ENCODE measurements around the gene VPS54.

VPS54 gene

DNA sequence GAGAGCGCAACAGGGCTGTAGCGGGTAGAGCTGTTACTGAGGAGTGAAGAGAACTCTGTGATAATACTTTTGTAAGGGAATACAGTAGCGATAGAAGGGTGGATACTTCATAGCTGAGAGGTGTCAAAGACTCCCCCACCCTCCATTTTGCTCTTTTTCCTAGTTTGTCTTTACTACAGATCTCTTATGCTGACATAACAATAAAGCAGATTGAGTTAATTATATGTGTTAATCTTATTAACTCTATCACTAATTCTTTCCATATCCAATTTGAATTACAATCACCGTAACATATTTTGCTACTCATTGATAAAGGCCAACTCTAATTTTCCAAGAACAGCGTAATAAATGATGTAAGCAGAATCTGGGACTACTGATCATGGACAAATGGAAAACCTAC is 120.4 kb downstream of the VPS54 start:
- DNase-seq (ENCODE audit: low read depth): no peak

DNA sequence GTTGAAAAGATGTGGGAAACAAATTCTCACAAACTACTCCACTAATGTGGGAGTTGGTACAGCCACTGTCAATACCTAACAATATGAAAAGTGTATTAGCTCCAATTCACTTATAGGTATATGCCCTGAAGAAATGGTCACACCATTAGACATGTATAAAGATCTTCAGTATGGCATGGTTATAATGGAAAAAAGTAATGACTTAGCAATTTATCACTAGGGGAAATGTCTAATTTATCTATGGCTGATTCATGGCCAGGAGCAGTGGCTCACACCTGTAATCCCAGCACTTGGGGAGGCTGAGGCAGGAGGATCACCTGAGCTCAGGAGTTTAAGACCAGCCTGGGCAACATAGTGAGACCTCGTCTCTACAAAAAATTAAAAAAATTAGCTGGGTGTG is 125.1 kb downstream of the VPS54 start:
- no peak for DNase-seq (ENCODE audit: low read depth)

DNA sequence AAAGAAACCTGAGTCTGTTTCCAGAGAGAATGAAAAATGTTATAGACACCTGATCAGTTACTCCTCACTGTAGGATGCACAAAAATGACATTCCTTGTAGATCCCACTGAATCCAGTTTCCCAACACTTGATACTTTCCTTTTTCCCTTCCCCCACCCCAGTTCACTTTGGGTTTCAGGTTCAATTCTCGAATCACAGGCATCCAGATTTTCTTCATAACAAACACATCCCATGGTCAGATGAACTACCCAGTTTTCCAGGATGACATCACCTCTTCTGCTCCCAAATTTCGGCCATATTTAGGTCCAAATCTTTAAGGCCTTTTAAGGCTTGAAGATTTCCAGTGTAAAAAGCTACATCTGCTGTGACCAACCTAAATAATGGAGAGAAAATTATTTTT is 126.1 kb downstream of the VPS54 start:
- DNase-seq (ENCODE audit: low read depth): no peak

DNA sequence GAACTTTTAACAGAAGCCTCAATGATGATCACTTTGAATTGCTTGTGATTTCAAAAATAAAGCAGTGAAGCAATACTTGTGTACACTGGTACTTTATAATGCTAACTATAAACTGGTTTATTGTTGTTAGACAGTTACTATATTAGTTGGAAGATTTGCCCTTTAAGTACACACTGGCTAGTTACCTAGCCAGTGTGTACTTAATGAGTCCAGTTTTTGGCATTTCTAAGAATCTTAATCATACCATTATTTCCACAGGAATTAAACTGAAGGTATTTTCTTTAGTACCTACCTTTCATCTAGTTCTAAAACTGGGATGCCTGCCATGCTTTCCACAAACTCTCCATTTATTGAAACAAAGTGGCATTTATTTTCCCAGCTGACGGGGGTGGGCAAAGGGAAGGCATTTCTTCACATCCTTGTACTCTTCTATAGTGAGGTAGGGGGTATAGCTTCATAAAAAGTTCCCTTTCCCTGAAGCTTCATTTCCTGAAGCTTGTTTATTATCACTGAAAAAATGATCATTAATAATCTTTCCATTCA is 127.7 kb downstream of the VPS54 start:
- DNase-seq (ENCODE audit: low read depth): no peak

DNA sequence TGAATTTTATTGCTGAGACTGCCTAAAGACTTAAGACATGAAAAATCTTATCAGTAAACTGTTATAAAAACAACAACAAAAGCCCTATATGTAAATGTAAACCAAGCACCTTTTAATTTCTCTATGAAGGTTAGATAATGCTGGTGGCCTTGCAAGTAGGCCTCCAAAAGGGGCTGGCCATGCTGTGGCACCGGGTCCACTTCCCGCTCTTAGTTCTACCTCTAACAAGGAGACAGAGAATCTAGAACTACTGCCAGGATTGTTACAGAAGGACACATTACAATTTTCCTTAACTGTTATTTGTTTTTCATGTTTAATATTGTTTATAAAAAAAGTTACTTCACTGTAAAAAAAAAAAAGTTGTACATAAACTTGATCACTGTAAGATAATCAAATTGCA is 128.6 kb downstream of the VPS54 start:
- no peak for DNase-seq (ENCODE audit: low read depth)

DNA sequence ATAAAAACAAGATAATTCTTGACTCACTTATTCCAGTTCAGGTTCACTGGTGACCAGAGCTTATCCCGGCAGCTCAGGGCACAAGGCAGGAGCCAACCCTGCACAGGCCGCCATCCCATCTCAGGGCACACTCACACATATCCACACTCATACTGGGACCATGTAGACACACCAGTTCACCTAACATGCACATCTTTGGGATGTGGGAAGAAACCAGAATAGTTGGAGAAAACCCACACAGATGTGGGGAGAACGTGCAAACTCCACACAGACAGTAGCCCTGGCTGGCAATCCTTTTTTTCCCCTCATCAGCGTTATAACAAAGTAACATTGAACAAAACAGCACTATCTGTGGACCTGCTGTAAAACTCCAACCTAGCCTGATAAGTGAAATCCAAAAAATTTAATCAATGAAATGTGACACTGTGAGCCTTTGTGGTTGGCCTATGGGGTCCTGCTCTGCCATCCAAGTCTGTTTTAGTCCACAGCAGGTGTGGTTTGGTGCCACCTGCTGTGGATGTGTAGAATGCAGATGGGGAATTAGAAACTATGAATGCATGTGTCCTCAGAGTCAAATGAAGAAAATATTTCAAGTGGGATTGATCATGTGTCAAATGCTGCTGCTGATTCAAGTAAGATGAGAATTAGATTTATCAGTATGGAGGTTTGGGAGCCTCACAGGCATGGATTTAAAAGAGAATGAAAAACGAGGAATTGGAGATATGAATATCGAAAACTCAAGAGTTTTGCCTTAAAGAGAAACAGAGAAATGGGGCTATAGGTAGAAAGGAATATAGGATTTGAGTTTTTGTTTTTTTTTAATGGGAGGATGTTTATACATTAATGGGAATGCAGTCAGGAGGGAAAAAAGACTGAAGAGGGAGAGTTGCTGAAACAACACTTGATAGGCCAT is 130.5 kb downstream of the VPS54 start:
- DNase-seq (ENCODE audit: low read depth): peak; percentile 3

DNA sequence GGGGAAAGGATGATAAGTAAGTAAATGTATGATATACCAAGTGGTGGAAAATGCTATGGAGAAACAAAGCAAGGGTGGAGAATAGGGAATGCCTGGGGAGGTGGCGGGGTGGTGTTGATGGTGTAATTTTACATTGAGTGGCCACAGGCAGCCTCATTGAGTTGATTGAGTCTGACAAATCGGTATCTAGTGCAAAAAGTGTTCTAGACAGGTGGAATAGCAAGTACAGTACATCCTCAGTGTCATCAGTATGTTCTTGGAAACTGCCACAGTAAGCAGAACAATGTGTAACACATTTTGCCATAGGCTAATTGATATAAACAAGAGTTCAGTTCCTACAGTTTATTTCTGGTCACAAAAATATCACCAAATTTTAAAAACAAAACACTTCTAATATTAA is 131.2 kb downstream of the VPS54 start:
- DNase-seq (ENCODE audit: low read depth): no peak

DNA sequence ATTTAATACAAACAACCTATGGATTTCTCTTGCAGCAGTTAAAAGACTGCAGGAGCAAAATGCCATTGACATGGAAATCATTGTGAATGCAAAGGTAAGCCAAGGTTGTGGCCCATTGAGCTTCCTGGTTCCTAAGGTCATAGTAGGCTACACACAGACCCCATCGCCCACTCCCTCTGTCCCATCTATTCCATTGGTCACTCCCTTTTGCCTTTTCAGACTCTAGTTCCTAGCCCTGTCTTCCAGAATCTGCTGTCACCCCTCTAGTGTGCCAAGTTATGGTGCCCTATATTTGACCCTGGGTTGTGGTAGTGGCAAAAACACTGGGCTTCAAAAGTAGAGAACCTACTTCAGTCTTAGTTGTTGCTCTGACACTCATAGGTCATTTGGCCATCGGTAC is 132.8 kb downstream of the VPS54 start:
- DNase-seq (ENCODE audit: low read depth): no peak

DNA sequence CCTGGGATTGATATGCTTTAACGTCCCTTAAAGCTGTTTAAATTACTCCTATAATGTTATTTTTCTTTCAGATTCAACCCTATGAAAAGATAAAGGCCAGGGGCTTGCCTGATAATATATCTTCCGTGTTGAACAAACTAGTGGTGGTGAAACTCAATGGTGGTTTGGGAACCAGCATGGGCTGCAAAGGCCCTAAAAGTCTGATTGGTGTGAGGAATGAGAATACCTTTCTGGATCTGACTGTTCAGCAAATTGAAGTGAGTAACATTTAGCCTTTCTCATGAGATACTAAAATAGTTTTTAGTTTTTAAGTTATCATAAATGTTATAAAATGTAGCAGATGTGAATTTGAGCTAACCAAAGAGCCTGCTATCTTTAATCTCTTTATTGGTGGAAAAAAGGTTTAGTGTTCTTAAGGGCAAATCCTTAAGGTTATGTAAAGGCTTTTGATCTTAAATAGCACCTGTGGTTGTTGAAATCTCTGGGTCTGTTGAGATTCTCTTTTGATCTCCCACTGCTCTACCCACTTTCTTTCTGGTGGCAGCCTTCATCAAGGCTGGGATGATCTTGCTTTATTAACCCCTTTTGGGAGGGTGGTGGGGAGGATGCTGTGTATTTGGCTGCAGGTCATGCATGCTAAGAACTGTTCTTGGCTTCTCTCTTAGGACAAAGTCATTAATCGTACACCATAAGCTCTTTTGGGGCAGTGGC is 136.7 kb downstream of the VPS54 start:
- DNase-seq (ENCODE audit: low read depth): no peak

DNA sequence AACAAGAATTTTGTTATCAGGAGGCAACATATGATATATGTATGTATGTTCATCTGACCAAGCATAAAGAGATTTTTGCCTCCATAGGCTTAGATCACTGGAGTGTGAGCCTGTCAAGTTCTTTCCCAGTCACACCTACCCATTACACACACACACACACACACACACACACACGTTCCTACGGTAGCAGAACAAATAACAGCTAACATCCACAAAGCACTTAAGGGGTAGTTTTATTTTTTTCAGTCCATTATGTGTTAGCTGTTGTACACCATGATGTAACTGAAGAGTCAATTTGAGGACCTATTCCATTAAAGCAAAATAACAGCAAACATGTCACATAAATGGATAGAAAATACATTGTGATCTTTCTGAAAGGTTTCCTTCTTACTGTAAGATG is 138.0 kb downstream of the VPS54 start:
- no peak for DNase-seq (ENCODE audit: low read depth)

DNA sequence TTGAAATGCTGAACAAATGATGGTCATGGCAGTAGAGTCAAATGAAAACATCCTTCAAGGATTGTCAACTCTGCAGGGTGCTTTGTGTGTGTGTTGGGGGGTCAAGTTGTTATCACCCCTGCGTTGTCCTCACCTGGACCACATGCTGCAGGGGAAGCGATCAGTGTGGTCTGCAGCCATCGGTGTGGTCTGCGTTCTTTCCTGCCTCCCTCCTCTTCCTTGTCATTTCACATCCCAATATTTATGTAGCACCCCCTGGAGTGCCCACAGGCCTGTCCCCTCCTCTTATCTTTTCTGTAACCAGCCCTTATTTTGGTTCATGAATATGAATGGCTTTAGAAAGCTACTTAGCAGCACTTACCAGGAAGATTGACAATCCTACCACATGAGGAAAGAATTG is 138.6 kb downstream of the VPS54 start:
- no peak for DNase-seq (ENCODE audit: low read depth)

DNA sequence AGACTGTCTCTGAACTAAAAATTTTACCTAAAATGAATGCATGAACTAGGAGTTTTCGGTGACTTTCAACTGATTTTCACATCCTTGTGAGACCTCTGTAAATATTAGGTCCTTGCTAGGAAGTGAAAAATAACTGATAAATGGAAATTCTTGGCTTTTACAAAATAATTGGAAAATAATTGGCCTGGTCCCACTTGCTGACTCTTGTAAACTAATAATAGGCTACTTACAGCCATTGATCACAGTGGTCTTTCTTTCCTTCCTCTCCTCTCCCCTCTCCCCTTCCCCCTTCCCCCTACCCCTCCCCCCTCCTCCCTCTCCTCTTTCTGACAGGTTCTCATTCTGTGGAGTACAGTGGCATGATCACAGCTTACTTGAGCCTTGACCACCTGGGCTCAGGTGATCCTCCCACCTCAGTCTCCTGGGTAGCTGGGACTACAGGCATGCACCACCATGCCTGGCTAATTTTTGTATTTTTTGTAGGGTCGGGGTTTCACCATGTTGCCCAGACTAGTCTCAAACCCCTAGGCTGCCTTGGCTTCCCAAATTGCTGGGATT is 139.3 kb downstream of the VPS54 start:
- no peak for DNase-seq (ENCODE audit: low read depth)

DNA sequence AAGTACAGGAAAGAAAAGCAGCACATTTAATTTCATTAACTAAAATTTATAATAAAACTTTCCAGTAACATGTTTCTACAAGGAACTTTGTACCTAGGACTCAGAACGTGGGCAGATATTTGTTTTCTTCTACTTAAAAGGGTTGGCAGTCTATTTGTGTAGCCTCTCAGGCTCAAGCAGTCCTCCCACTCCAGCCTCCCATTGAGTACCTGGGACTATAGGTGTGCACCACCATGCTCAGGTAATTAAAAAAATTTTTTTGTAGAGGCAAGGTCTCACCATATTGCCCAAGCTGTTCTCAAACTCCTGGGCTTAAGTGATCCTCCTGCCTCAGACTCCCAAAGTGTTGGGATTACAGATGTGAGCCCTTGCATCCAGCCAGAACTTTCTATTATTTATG is 140.7 kb downstream of the VPS54 start:
- no peak for DNase-seq (ENCODE audit: low read depth)

DNA sequence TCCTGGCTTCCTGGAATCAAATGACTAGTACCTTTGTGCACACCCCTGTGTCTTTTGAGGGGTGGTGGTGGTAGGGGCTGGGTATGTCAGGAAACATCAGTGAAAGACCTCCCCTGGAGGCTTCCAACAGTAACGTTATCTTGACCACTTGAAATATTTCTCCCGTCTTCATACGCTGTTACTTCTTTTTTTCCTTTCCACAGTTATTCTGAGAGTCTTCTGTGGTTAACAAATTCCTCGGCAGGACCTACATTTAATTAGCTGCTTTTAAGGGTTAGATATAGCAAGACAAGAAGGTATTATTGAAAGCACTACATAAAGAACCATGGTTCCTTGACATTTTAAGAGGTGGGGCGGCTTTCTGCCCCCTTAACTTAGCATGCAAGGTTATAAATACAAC is 142.9 kb downstream of the VPS54 start:
- DNase-seq (ENCODE audit: low read depth): no peak

DNA sequence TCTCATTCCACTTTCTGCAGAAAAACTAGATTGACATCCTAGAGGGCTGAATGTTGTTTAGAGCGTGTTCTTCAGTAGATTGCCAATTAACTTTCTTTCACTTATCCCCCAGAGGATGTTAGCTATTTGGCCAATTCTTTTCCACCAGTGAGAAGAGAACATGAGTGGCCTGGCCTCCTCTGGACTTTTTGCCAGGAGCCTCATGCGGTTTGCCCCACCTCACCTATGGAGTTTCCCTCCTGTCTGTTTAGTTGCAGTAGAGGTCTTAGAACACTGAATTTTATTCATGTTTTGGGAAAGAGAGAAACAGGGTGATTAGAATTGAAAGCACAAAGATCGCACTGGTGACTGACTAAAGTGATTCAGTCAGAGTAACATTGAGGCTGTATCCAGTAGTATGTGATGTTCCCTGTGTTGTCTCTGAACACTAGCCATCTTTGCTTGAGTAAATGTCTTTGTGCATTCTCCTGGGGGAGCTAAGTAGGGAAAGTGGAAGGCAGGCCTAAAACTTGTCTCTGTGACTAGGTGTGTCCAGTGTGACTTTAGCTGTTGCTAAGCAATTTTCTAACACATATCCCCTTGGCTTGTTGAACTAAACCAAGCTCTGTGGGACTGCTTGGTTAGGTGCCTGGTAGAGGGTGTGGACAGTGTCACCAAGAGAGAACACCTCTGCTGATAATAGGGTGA is 143.5 kb downstream of the VPS54 start:
- DNase-seq (ENCODE audit: low read depth): no peak

DNA sequence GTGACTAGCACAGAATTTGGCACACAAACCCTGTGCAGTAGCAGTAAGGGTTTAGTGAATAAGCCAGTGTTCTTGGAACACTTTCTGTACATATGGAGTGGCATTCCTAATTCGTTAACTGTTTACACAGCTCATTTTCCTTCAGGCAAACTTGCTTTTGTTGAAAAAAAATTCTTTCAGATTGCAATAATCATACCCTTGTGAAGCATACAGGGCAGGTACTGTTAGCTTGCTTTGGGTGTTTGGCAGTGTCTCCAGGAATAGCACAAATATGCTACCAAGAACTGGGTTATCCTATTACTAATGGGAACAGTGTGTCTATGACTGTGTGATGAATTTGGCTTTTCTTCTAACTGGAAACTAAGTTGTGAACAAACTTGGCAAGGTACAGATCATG is 144.1 kb downstream of the VPS54 start:
- DNase-seq (ENCODE audit: low read depth): no peak

DNA sequence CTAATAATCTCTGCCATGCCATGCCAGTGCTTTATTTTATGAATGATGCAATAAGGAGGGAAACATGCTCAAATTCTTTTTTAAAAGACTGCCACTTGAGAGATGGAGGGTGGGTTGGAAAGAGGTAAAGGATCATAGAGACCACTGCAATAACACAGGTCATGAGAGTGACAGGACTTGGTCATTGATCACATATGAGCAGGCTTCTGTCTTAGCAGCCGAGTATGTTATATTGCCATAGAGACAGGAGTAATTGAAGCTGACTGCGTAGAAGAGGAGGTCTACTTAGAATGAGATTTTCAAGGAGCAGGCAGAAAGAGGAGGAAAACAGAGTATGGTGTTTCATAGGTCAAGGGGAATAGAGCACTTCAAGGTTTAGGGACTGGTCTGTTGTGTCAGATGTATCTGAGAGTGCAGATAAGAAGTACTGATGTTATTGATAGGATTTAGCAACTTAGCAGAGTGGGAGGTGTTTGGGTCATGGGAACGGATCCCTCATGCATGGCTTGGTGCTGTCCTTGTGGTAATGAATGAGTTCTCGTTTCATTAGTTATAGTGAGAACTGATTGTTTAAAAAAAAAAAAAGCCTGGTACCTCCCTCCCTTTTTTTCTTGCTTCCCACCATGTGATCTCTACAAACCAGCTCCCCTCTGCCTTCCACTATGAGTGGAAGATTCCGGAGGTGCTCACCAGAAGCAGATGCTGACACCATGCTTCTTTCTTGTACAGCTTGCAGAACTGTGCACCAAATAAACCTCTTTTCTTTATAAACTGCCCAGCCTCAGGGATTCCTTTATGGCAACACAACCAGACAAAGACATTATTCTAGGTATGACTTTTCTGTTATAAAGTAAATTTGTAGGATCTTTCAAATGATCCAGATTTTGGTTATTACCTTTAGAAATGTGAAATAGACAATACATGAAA is 144.8 kb downstream of the VPS54 start:
- DNase-seq (ENCODE audit: low read depth): no peak

DNA sequence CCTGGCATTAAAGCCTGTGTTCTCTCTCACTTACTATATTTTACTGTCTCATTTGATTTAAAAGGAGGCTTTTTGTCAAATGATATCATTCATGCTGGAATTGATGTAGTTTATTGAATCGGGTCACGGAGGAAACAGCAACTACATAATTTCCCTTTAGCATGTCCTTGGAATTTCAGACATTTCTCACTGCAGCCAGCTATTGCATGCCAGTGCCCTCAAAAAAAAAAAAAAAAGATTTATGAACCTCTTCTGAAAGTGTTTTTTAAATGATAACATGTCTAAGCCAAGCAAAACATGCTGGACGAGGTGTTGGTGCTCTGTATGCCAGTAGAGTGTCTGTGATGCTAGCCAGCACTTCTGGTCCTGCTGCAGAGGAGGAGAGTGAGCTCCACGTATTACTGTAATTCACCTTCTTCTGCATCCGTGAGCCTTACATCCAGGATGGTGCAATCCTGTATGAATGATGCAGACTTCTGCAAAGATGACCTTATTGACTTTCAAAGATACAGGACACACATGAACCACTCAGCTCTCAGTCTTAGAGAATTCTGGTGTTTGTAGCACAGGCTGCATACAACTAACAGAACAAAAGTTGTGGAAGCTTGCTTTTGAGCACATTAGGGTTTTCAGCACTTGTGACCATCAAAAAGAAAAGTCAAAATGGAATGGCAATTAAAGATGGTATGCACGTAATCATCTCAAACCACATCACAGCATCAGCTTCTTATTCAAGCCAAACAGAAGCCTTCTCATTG is 146.5 kb downstream of the VPS54 start:
- no peak for DNase-seq (ENCODE audit: low read depth)

DNA sequence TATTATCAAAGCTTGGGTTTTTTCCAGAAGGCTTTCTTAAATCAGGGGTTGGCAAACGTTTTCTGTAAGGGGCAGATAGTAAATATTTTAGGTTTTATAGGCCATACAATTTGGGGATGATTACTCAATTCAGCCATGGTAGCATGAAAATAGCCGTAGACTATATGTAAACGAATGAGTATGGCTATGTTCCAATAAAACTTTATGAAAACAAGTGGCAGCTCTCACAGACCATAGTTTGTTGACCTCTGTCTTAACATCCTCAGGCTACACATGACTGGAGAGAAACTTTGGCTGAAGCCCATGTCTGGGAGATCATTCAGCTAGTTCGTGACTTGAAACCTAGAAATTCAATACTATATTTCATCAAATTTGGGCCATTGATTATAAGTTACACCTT is 147.4 kb downstream of the VPS54 start:
- no peak for DNase-seq (ENCODE audit: low read depth)

DNA sequence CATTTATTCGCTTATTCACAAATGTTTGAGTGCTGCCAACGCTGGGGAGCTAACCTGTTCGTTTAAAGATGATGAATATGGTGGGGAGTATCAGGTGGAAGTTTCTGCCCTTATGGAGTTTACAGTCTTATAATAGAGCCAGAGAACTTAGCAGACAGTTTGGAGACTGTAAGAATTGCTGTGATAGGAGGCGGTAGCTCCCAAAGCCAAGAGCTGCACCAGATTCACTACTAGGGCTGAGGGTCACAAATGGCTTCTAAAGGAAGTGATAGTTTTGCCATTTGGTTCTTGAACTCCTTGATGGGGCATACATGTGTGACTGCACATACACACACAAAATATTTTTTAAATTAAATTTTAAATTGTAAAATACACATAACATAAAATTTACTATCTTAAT is 148.5 kb downstream of the VPS54 start:
- no peak for DNase-seq (ENCODE audit: low read depth)
